GM12878 (cell line): ENCODE results near the gene ZDHHC7. TPM values are rescaled to one million over a fixed set of nuclear protein-coding genes. Genes with fewer than 3 reads are reported as not detected.
A peak's percentile ranks its signal among the peaks of the same experiment; 100 is the strongest.

Source experiments
- ATAC-seq: fragments of 200-7000 bp; cut with Tn5 transposase; 3 replicates; pipeline ENCODE4 v1.9.1; 2020; ENCODE audit warnings: mild to moderate bottlenecking, moderate library complexity
- BruUV-seq: library from RNA; stranded (reverse); fragments of 400-500 nt; replicated peaks from 2 replicates; lab custom pipeline; 2021; lab: Mats Ljungman, UMichigan
- CTCF ChIA-PET: fragments of 300-600 bp; sonication (Branson Sonifier 250); formaldehyde crosslinking; extraction: SDS; loops from one replicate; lab custom pipeline; 2021; ENCODE audit warnings: inconsistent platforms; lab: Yijun Ruan, JAX
- POLR2A ChIA-PET: fragments of 350-600 bp; formaldehyde crosslinking; extraction: SDS; loops from one replicate; lab custom pipeline; 2021; ENCODE audit warnings: inconsistent platforms; lab: Charles Lee
- RAD21 ChIA-PET: fragments of 300-600 bp; sonication (Branson Sonifier 250); formaldehyde crosslinking; loops from one replicate; lab custom pipeline; 2023; ENCODE audit warnings: antibody characterized with exemption; ENCODE audit not compliant: unreplicated experiment; lab: Charles Lee
- SMC1A ChIA-PET: fragments of 300-600 bp; sonication (Branson Sonifier 250); formaldehyde crosslinking; loops from one replicate; lab custom pipeline; 2023; ENCODE audit not compliant: unreplicated experiment, uncharacterized antibody; lab: Charles Lee
- DNase-seq: peaks from one replicate; pipeline ENCODE4 v3.0.0-alpha.2; 2011; ENCODE audit warnings: low read depth, low spot score
- FAIRE-seq: peaks from 3 replicates; lab custom pipeline; 2011; peaks lifted over from hg19 to GRCh38; lab: Jason Lieb, UNC
- H2AFZ ChIP-seq: 2 replicates; pipeline ENCODE4 v1.6.0; 2011; ENCODE audit warnings: low read depth, low read length, control low read depth; ENCODE audit not compliant: control insufficient read depth
- H3K27ac ChIP-seq: 2 replicates; pipeline ENCODE4 v1.5.1; 2011; ENCODE audit warnings: control low read depth; ENCODE audit not compliant: control insufficient read depth, insufficient read depth
- H3K27me3 ChIP-seq, 2 experiments: replicated peaks in 1 of 2; 2 replicates each; pipeline versions ENCODE4 v1.6.0 to v1.6.1; 2011; ENCODE audit warnings: low read length in 1 of 2; ENCODE audit not compliant: control insufficient read depth in 2 of 2, insufficient read depth in 2 of 2
- H3K36me3 ChIP-seq, 2 experiments: 2 replicates each; pipeline ENCODE4 v1.5.1; 2011; ENCODE audit warnings: low read length in 1 of 2; ENCODE audit not compliant: control insufficient read depth in 2 of 2, insufficient read depth in 2 of 2
- H3K4me1 ChIP-seq: 2 replicates; pipeline ENCODE4 v1.6.1; 2011; ENCODE audit warnings: mild to moderate bottlenecking, low read length, moderate library complexity, mixed read lengths; ENCODE audit not compliant: control insufficient read depth, insufficient read depth
- H3K4me2 ChIP-seq: 2 replicates; pipeline ENCODE4 v1.6.0; 2011; ENCODE audit warnings: control low read depth; ENCODE audit not compliant: control insufficient read depth, insufficient read depth
- H3K4me3 ChIP-seq: fragments of 200-600 bp; sonication (generic); 2 replicates; pipeline ENCODE4 v1.5.1; 2016
- H3K79me2 ChIP-seq: 2 replicates; pipeline ENCODE4 v1.6.0; 2011; ENCODE audit warnings: low read length; ENCODE audit not compliant: control insufficient read depth, insufficient read depth
- H3K9ac ChIP-seq: 2 replicates; pipeline ENCODE4 v1.8.0; 2011; ENCODE audit warnings: low read length, control low read depth, mixed read lengths; ENCODE audit not compliant: control insufficient read depth, insufficient read depth
- H3K9me3 ChIP-seq: replicated peaks from 3 replicates; pipeline ENCODE4 v1.5.1; 2011; ENCODE audit warnings: mild to moderate bottlenecking, low read length; ENCODE audit not compliant: control insufficient read depth, insufficient read depth
- H4K20me1 ChIP-seq: 2 replicates; pipeline ENCODE4 v1.6.0; 2011; ENCODE audit not compliant: control insufficient read depth, insufficient read depth
- CBX5 ChIP-seq: sonication (generic); IDR thresholded peaks from 2 replicates; pipeline ENCODE4 v1.6.1; 2016; ENCODE audit warnings: low read depth, moderate library complexity, mild to moderate bottlenecking, inconsistent platforms
- DPF2 ChIP-seq: fragments of 450-650 bp; IDR thresholded peaks from 2 replicates; pipeline ENCODE4 v1.6.1; 2017; ENCODE audit warnings: mild to moderate bottlenecking
- HCFC1 ChIP-seq: fragments of 150-350 bp; IDR thresholded peaks from 2 replicates; pipeline ENCODE4 v1.6.1; 2014; ENCODE audit warnings: low read length
- KDM1A ChIP-seq: fragments of 200-600 bp; sonication (generic); IDR thresholded peaks from 2 replicates; pipeline ENCODE4 v1.6.1; 2016; ENCODE audit warnings: borderline replicate concordance
- NBN ChIP-seq: fragments of 450-650 bp; IDR thresholded peaks from 2 replicates; pipeline ENCODE4 v1.6.1; 2016
- NR2F1 ChIP-seq: fragments of 450-650 bp; conservative IDR thresholded peaks from 2 replicates; pipeline ENCODE4 v1.6.1; 2017; ENCODE audit warnings: mild to moderate bottlenecking
- RAD21 ChIP-seq: IDR thresholded peaks from 2 replicates; pipeline ENCODE4 v1.6.1; 2011; ENCODE audit warnings: mild to moderate bottlenecking, low read depth, low read length, moderate library complexity; ENCODE audit not compliant: insufficient read depth
- RB1 ChIP-seq: fragments of 450-650 bp; formaldehyde crosslinking; IDR thresholded peaks from 2 replicates; pipeline ENCODE4 v1.6.1; 2017; ENCODE audit warnings: mild to moderate bottlenecking, borderline replicate concordance
- RCOR1 ChIP-seq: conservative IDR thresholded peaks from 2 replicates; pipeline ENCODE4 v1.6.1; 2012; ENCODE audit warnings: low read depth, low read length, improper control_type of control experiment
- RELA ChIP-seq: fragments of 450-650 bp; IDR thresholded peaks from 2 replicates; pipeline ENCODE4 v1.8.0; 2014; ENCODE audit warnings: borderline replicate concordance; ENCODE audit not compliant: partially characterized antibody
- STAT1 ChIP-seq: fragments of 450-650 bp; conservative IDR thresholded peaks from 2 replicates; pipeline ENCODE4 v1.6.1; 2014; ENCODE audit warnings: antibody characterized with exemption, mild to moderate bottlenecking
- ZNF384 ChIP-seq: IDR thresholded peaks from 2 replicates; pipeline ENCODE4 v1.6.1; 2012; ENCODE audit warnings: low read depth, mild to moderate bottlenecking, low read length, improper control_type of control experiment, borderline replicate concordance
- WGBS: methylation state at CpG from one replicate; pipeline ENCODE4 v1.1.6; 2016; ENCODE audit warnings: low lambda C conversion rate; ENCODE audit not compliant: insufficient replicate concordance, insufficient coverage; ENCODE audit errors: missing lambda C conversion rate; 5-methylcytosine and 5-hydroxymethylcytosine counted together
- in situ Hi-C: fragments of 300-500 bp; cut with MboI; formaldehyde crosslinking; loops from 9 replicates; pipeline ENCODE4 v1.14.3; 2018; ENCODE audit warnings: mixed read lengths
- intact Hi-C: fragments of 100-400 bp; cut with micrococcal nuclease; formaldehyde crosslinking; loops from one replicate; pipeline ENCODE4 v1.14.2; 2022; ENCODE audit not compliant: unreplicated experiment
- polyA plus RNA-seq, 11 experiments: library from polyadenylated mRNA; depleted of rRNA in 4 of 11; unstranded in 6 of 11; stranded (reverse) in 5 of 11; fragments of >200 nt; fragmentation: Nextera tagmentation in 4 of 11; fragmentation: Illumina TruSeq in 1 of 11; extraction: Ambion mirVana in 4 of 11; extraction: Trizol in 1 of 11; gene quantifications; 1 replicate in 1 of 11; 2 replicates in 10 of 11; pipeline versions ENCODE4 v1.2.1 to v1.2.3, GENCODE V29; 2011 to 2016; ENCODE audit warnings: inconsistent platforms in 2 of 11, missing spikeins in 2 of 11, low read depth in 1 of 11
- total RNA-seq, 4 experiments: library from RNA; depleted of rRNA in 3 of 4; stranded (reverse); fragments of >200 nt in 3 of 4; fragmentation: Illumina TruSeq in 1 of 4; extraction: Trizol in 1 of 4; gene quantifications; 2 replicates each; pipeline versions ENCODE4 v1.2.1 to v1.2.3, GENCODE V29; 2013 to 2021
- TF ChIP-seq, protein P1 (sequence below): fragments of 450-650 bp; IDR thresholded peaks from 2 replicates; pipeline ENCODE4 v1.6.1; 2017; ENCODE audit warnings: borderline replicate concordance
- TF ChIP-seq, protein P2 (sequence below): fragments of 450-650 bp; IDR thresholded peaks from 2 replicates; pipeline ENCODE4 v1.6.1; 2018; ENCODE audit warnings: mild to moderate bottlenecking, low read depth, moderate library complexity; ENCODE audit not compliant: partially characterized antibody
- TF ChIP-seq, protein P3 (sequence below): IDR thresholded peaks from 2 replicates; pipeline ENCODE4 v1.6.1; 2011; ENCODE audit warnings: mild to moderate bottlenecking, low read depth, low read length, moderate library complexity; ENCODE audit not compliant: insufficient replicate concordance
- TF ChIP-seq, protein P4 (sequence below), 3 experiments: IDR thresholded peaks in 2 of 3; conservative IDR thresholded peaks in 1 of 3; 2 replicates each; pipeline ENCODE4 v1.5.1; 2011; ENCODE audit warnings: low read depth in 3 of 3, low read length in 3 of 3, mild to moderate bottlenecking in 3 of 3, control low read depth in 2 of 3, moderate library complexity in 2 of 3, inconsistent platforms in 1 of 3, mixed read lengths in 1 of 3; ENCODE audit not compliant: control insufficient read depth in 2 of 3, insufficient read depth in 1 of 3; ENCODE audit errors: extremely low read depth in 1 of 3

Gene ZDHHC7
- total and polyA plus RNA-seq, 10 of the 15 experiments (the other 5 are each of a cell fraction or from before 2014, with no cell fraction given), result 0.87 to 26.0 (median 20.0) TPM

DNA sequence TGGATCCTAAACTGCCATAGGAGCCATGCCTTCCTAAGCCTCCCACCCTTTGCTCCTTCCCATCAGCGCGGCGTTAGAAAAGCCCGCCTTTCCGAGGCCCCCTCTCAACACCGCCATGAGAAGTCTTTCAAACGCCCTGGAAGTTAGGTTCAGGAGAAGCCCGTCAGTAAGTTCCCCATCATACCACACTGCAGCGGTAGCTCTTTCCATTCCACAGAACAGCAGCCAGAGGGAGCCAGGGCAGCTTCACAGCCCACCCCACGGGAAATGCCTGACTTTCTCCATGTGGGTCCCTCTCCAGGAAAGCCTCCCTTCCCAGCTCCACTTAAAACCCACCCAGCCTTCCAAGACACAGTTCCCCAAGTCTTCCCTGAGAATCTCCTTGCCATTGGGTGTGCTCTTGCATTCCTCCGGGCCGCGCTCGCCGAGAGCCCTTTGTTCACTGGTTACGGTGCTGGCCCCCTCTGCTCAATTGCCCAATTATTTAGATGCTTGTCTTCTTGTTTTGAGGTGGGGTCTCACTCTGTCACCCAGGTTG is 44.9 kb upstream of the ZDHHC7 start:
- DNase-seq, result no peak
- Histone ChIP-seq H3K27me3 (no peaks in the 10 kb centered on the region), H3K4me3 (peak overlapping the region; percentile 51; the same call in 1 of the 2 replicates), H3K4me2 (peak overlapping the region; percentile 72), H3K9me3 (no peaks in the 10 kb centered on the region), H3K4me1 (peaks cover 40% of the 10 kb centered on the region), H3K36me3 (no peaks in the 10 kb centered on the region), H3K27ac (peak overlapping the region; percentile 79), H3K9ac (peak overlapping the region; percentile 53), H3K79me2 (no peaks in the 10 kb centered on the region; the same call in 1 of the 2 replicates), H2AFZ (peak overlapping the region; percentile 55), H4K20me1 (no peaks in the 10 kb centered on the region)
- POLR2A ChIA-PET, result interaction anchor here (1.0 kb wide), 1 partner anchor 28 kb away, joined by 4 read pairs; no protein-coding TSS in a partner anchor
- CTCF ChIA-PET, result interaction anchor here (0.7 to 3.9 kb wide), 15 partner anchors 9 to 104 kb away, joined by 3 to 27 read pairs (median 4); partner anchors contain the start of gene KIAA0513
- BruUV-seq, result no TSS peak
- FAIRE-seq, result no peak
- SMC1A ChIA-PET, result interaction anchor here (0.8 to 2.9 kb wide), 2 partner anchors 28 to 31 kb away, joined by 6 to 8 read pairs; partner anchors contain the start of gene KIAA0513
- intact Hi-C loops, result loop anchor here (2.0 kb wide), 1 partner anchor 27 kb away; no protein-coding TSS in a partner anchor
- WGBS, result 83% methylated on average over 16 of the region's 16 CpGs
- RAD21 ChIA-PET, result interaction anchor here (1.1 to 2.1 kb wide), 3 partner anchors 29 to 36 kb away, joined by 3 to 8 read pairs (median 5); partner anchors contain the start of gene KIAA0513
- ATAC-seq, result peak; percentile 16; the same call in 1 of the 3 replicates
- in situ Hi-C loops, result no loop called here
- no peak for TF ChIP-seq RELA
- TF ChIP-seq STAT1, result no peak
- no peak for TF ChIP-seq NBN
- TF ChIP-seq HCFC1, result no peak
- TF ChIP-seq, protein P1, sequence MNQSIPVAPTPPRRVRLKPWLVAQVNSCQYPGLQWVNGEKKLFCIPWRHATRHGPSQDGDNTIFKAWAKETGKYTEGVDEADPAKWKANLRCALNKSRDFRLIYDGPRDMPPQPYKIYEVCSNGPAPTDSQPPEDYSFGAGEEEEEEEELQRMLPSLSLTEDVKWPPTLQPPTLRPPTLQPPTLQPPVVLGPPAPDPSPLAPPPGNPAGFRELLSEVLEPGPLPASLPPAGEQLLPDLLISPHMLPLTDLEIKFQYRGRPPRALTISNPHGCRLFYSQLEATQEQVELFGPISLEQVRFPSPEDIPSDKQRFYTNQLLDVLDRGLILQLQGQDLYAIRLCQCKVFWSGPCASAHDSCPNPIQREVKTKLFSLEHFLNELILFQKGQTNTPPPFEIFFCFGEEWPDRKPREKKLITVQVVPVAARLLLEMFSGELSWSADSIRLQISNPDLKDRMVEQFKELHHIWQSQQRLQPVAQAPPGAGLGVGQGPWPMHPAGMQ, result no peak
- TF ChIP-seq CBX5, result no peak
- TF ChIP-seq RCOR1, result no peak
- TF ChIP-seq RB1, result no peak
- TF ChIP-seq KDM1A, result no peak
- no peak for TF ChIP-seq DPF2
- TF ChIP-seq, protein P2, sequence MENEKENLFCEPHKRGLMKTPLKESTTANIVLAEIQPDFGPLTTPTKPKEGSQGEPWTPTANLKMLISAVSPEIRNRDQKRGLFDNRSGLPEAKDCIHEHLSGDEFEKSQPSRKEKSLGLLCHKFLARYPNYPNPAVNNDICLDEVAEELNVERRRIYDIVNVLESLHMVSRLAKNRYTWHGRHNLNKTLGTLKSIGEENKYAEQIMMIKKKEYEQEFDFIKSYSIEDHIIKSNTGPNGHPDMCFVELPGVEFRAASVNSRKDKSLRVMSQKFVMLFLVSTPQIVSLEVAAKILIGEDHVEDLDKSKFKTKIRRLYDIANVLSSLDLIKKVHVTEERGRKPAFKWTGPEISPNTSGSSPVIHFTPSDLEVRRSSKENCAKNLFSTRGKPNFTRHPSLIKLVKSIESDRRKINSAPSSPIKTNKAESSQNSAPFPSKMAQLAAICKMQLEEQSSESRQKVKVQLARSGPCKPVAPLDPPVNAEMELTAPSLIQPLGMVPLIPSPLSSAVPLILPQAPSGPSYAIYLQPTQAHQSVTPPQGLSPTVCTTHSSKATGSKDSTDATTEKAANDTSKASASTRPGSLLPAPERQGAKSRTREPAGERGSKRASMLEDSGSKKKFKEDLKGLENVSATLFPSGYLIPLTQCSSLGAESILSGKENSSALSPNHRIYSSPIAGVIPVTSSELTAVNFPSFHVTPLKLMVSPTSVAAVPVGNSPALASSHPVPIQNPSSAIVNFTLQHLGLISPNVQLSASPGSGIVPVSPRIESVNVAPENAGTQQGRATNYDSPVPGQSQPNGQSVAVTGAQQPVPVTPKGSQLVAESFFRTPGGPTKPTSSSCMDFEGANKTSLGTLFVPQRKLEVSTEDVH, result no peak
- no peak for TF ChIP-seq NR2F1
- TF ChIP-seq, protein P3, sequence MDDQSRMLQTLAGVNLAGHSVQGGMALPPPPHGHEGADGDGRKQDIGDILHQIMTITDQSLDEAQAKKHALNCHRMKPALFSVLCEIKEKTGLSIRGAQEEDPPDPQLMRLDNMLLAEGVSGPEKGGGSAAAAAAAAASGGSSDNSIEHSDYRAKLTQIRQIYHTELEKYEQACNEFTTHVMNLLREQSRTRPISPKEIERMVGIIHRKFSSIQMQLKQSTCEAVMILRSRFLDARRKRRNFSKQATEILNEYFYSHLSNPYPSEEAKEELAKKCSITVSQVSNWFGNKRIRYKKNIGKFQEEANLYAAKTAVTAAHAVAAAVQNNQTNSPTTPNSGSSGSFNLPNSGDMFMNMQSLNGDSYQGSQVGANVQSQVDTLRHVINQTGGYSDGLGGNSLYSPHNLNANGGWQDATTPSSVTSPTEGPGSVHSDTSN, result no peak
- no peak for TF ChIP-seq ZNF384
- TF ChIP-seq RAD21, result 0 out of 2 replicates have a peak, but pooled peaks have one; percentile 25
- TF ChIP-seq, protein P4, sequence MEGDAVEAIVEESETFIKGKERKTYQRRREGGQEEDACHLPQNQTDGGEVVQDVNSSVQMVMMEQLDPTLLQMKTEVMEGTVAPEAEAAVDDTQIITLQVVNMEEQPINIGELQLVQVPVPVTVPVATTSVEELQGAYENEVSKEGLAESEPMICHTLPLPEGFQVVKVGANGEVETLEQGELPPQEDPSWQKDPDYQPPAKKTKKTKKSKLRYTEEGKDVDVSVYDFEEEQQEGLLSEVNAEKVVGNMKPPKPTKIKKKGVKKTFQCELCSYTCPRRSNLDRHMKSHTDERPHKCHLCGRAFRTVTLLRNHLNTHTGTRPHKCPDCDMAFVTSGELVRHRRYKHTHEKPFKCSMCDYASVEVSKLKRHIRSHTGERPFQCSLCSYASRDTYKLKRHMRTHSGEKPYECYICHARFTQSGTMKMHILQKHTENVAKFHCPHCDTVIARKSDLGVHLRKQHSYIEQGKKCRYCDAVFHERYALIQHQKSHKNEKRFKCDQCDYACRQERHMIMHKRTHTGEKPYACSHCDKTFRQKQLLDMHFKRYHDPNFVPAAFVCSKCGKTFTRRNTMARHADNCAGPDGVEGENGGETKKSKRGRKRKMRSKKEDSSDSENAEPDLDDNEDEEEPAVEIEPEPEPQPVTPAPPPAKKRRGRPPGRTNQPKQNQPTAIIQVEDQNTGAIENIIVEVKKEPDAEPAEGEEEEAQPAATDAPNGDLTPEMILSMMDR (IDR thresholded peaks at IDR 0.05 in 2 of 3, conservative IDR thresholded peaks at IDR 0.05 in 1 of 3; ENCODE audit: control insufficient read depth in 2 of 3, extremely low read depth in 1 of 3, insufficient read depth in 1 of 3, low read depth in 3 of 3, low read length in 3 of 3), result peak; percentile 21 to 41 (median 40); a peak in 4 of 6 replicates
